ENCODE results near the gene SRSF4. TPM values are rescaled to one million over a fixed set of nuclear protein-coding genes. Genes with fewer than 3 reads are reported as not detected.

Gene SRSF4
- polyA plus RNA-seq, 1 donor from 2014 or later: 59.7 TPM

DNA sequence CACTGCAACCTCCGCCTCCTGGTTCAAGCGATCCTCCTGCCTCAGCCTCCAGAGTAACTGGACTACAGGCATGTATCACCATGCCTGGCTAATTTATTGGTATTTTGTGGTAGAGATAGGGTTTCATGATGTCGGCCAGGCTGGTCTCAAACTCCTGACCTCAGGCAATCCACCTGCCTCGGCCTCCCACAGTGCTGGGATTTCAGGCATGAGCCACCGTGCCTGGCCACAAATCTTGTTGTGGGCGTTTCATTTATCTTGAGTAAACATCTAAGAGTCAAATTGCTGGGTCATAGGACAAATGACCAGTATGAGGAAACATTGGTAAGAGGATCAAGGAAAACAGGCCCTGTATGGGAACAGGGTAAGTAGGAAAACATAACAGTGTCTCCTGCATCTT, 75.9 kb downstream of the SRSF4 start:
- H4K20me1 ChIP-seq (ENCODE audit: insufficient read depth): no peaks in the 10 kb centered on the region
- no peak overlapping the region for H3K27ac ChIP-seq (ENCODE audit: low read length)
- H3F3A ChIP-seq (ENCODE audit: insufficient read depth, low read length, poor library complexity, severe bottlenecking): no peaks in the 10 kb centered on the region
- no peaks in the 10 kb centered on the region for H3K79me2 ChIP-seq (replicated peaks; ENCODE audit: insufficient read depth, low read length)
- H3K27me3 ChIP-seq (ENCODE audit: insufficient read depth, low read depth, low read length): no peaks in the 10 kb centered on the region
- no peaks in the 10 kb centered on the region for H3K9me3 ChIP-seq (ENCODE audit: low read length)
- H3K9ac ChIP-seq (ENCODE audit: low read length): no peak overlapping the region
- H3K4me2 ChIP-seq (ENCODE audit: low read length): no peak overlapping the region
- H2AFZ ChIP-seq (ENCODE audit: low read depth, low read length): no peak overlapping the region
- H3K36me3 ChIP-seq (ENCODE audit: insufficient read depth, low read length): no peaks in the 10 kb centered on the region
- no peaks in the 10 kb centered on the region for H3K9me2 ChIP-seq (ENCODE audit: insufficient read depth, low read length)
- TF ChIP-seq POLR2AphosphoS5 (IDR thresholded peaks at IDR 0.05) (no peak), RAD21 (conservative IDR thresholded peaks at IDR 0.05) (no peak), EP300 (conservative IDR thresholded peaks at IDR 0.05; ENCODE audit: poor library complexity, severe bottlenecking) (no peak), MXI1 (conservative IDR thresholded peaks at IDR 0.05; ENCODE audit: poor library complexity, severe bottlenecking) (no peak), TAF1 (IDR thresholded peaks at IDR 0.05; ENCODE audit: low read depth) (no peak), EZH2 (IDR thresholded peaks at IDR 0.05; ENCODE audit: borderline replicate concordance, insufficient read depth, low read length, poor library complexity, severe bottlenecking) (no peak), SMC3 (conservative IDR thresholded peaks at IDR 0.05; ENCODE audit: poor library complexity) (no peak)
- TF ChIP-seq, protein P1, sequence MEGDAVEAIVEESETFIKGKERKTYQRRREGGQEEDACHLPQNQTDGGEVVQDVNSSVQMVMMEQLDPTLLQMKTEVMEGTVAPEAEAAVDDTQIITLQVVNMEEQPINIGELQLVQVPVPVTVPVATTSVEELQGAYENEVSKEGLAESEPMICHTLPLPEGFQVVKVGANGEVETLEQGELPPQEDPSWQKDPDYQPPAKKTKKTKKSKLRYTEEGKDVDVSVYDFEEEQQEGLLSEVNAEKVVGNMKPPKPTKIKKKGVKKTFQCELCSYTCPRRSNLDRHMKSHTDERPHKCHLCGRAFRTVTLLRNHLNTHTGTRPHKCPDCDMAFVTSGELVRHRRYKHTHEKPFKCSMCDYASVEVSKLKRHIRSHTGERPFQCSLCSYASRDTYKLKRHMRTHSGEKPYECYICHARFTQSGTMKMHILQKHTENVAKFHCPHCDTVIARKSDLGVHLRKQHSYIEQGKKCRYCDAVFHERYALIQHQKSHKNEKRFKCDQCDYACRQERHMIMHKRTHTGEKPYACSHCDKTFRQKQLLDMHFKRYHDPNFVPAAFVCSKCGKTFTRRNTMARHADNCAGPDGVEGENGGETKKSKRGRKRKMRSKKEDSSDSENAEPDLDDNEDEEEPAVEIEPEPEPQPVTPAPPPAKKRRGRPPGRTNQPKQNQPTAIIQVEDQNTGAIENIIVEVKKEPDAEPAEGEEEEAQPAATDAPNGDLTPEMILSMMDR (IDR thresholded peaks at IDR 0.05; ENCODE audit: poor library complexity, severe bottlenecking): no peak
- TF ChIP-seq, protein P2, sequence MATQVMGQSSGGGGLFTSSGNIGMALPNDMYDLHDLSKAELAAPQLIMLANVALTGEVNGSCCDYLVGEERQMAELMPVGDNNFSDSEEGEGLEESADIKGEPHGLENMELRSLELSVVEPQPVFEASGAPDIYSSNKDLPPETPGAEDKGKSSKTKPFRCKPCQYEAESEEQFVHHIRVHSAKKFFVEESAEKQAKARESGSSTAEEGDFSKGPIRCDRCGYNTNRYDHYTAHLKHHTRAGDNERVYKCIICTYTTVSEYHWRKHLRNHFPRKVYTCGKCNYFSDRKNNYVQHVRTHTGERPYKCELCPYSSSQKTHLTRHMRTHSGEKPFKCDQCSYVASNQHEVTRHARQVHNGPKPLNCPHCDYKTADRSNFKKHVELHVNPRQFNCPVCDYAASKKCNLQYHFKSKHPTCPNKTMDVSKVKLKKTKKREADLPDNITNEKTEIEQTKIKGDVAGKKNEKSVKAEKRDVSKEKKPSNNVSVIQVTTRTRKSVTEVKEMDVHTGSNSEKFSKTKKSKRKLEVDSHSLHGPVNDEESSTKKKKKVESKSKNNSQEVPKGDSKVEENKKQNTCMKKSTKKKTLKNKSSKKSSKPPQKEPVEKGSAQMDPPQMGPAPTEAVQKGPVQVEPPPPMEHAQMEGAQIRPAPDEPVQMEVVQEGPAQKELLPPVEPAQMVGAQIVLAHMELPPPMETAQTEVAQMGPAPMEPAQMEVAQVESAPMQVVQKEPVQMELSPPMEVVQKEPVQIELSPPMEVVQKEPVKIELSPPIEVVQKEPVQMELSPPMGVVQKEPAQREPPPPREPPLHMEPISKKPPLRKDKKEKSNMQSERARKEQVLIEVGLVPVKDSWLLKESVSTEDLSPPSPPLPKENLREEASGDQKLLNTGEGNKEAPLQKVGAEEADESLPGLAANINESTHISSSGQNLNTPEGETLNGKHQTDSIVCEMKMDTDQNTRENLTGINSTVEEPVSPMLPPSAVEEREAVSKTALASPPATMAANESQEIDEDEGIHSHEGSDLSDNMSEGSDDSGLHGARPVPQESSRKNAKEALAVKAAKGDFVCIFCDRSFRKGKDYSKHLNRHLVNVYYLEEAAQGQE (IDR thresholded peaks at IDR 0.05; ENCODE audit: borderline replicate concordance): no peak
- H3K4me3 ChIP-seq (ENCODE audit: low read length): no peak overlapping the region

DNA sequence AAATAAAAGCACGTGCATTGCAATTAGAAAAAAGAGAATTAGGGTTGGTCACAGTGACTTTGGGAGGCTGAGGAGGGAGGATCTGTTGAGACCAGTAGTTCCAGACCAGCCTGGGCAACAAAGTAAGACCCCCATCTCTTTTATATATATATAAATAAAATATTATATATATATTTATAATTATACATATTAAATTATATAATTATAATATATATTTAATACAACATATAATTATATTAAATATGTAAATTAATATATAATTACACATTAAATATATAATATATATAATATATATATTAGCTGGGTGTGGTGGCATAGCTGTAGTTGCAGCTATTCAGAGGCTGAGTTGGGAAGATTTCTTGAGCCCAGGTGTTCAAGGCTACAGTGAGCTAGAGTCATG, 81.2 kb downstream of the SRSF4 start:
- Histone ChIP-seq H4K20me1 (ENCODE audit: insufficient read depth) (no peaks in the 10 kb centered on the region), H3K36me3 (ENCODE audit: insufficient read depth, low read length) (peaks cover 5% of the 10 kb centered on the region), H2AFZ (ENCODE audit: low read depth, low read length) (no peak overlapping the region), H3K4me3 (ENCODE audit: low read length) (no peak overlapping the region), H3K27ac (ENCODE audit: low read length) (no peak overlapping the region), H3K27me3 (ENCODE audit: insufficient read depth, low read depth, low read length) (no peaks in the 10 kb centered on the region), H3K79me2 (replicated peaks; ENCODE audit: insufficient read depth, low read length) (no peaks in the 10 kb centered on the region), H3K4me2 (ENCODE audit: low read length) (no peak overlapping the region), H3F3A (ENCODE audit: insufficient read depth, low read length, poor library complexity, severe bottlenecking) (no peaks in the 10 kb centered on the region), H3K9me2 (ENCODE audit: insufficient read depth, low read length) (no peaks in the 10 kb centered on the region), H3K9me3 (ENCODE audit: low read length) (no peaks in the 10 kb centered on the region), H3K9ac (ENCODE audit: low read length) (no peak overlapping the region)
- no peak for TF ChIP-seq POLR2AphosphoS5 (IDR thresholded peaks at IDR 0.05)
- TF ChIP-seq EZH2 (IDR thresholded peaks at IDR 0.05; ENCODE audit: borderline replicate concordance, insufficient read depth, low read length, poor library complexity, severe bottlenecking): no peak
- TF ChIP-seq, protein P2 (IDR thresholded peaks at IDR 0.05; ENCODE audit: borderline replicate concordance): no peak
- no peak for TF ChIP-seq RAD21 (conservative IDR thresholded peaks at IDR 0.05)
- no peak for TF ChIP-seq EP300 (conservative IDR thresholded peaks at IDR 0.05; ENCODE audit: poor library complexity, severe bottlenecking)
- TF ChIP-seq, protein P1 (IDR thresholded peaks at IDR 0.05; ENCODE audit: poor library complexity, severe bottlenecking): no peak
- no peak for TF ChIP-seq SMC3 (conservative IDR thresholded peaks at IDR 0.05; ENCODE audit: poor library complexity)
